ENCODE results near the gene SV2B. TPM values are rescaled to one million over a fixed set of nuclear protein-coding genes. Genes with fewer than 3 reads are reported as not detected.
"Not testable (repeated sequence)": the region's sequence is repeated elsewhere in the genome, so short reads cannot be mapped to it uniquely, and the experiment has no call there.

Gene SV2B
- total RNA-seq, 2 donors from 2014 or later = 0.40 to 0.61 TPM

- ATAC-seq (no peak), DNase-seq (no peak)
- intact Hi-C loops (cut with DNase I, micrococcal nuclease) = no loop called here
These were observed 218.5 kb downstream of the SV2B start for GRCh38 chr15:91318516-91318915.

- ATAC-seq (no peak), DNase-seq (no peak)
- intact Hi-C loops (cut with DNase I, micrococcal nuclease) = no loop called here
These were observed 218.9 kb downstream of the SV2B start for GRCh38 chr15:91318931-91319330.

- intact Hi-C loops (cut with DNase I, micrococcal nuclease) = no loop called here
- DNase-seq = no peak
- no peak for ATAC-seq
These were observed 219.5 kb downstream of the SV2B start for GRCh38 chr15:91319371-91320059.

DNA sequence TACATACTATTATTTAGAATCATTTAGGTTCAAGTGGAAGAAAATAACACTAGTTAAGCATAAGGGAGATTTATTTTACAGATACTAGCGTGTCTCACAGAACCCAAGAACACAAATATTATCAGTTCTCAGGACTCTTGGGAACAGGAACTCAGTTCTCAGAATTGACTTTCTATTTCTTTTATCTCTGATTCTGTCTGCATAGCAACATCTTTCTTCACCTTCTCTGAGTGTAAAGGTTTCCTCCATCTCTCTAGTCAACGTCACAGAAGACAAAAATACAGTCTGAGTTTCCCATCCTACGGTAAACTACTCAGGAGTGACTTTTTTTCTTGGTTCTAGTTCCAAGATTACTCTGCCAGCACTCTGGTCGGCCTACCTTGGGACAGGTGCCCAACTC, 220.0 kb downstream of the SV2B start:
- intact Hi-C loops (cut with DNase I, micrococcal nuclease) = no loop called here
- no peak for DNase-seq
- ATAC-seq = no peak

GRCh38 chr15:91329914-91330313, 229.9 kb downstream of the SV2B start:
- no peak for ATAC-seq
- intact Hi-C loops (cut with DNase I, micrococcal nuclease) = no loop called here
- DNase-seq = no peak

DNA sequence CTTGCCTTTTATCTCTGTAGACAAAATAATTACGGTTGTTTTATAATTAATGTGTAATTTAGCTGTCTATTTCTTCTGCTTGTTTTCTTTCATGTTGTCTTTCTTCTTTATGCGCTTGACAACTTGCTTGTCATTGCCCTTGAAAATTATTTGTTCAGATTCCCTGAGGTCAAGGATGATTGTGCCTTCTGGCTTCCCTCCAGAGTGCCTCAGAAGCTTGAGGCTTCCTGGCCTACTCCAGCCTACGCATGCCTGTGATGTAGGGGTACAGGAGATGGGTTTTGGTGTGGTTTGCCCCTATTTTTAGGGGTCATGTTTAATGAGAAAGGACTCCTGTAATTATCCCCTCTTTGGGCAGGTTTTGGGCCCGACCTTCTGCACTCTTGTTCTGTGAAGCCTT, 231.5 kb downstream of the SV2B start:
- intact Hi-C loops (cut with DNase I, micrococcal nuclease) = no loop called here
- ATAC-seq = no peak
- DNase-seq = no peak

- ATAC-seq (no peak), DNase-seq (no peak)
- intact Hi-C loops (cut with DNase I, micrococcal nuclease) = no loop called here
These were observed 235.6 kb downstream of the SV2B start for GRCh38 chr15:91335702-91336101.

GRCh38 chr15:91336687-91337086, 236.6 kb downstream of the SV2B start:
- intact Hi-C loops (cut with DNase I, micrococcal nuclease) = no loop called here
- ATAC-seq = no peak
- no peak for DNase-seq

GRCh38 chr15:91338766-91339165, 238.7 kb downstream of the SV2B start:
- ATAC-seq (no peak), DNase-seq (no peak)
- intact Hi-C loops (cut with DNase I, micrococcal nuclease) = no loop called here

- intact Hi-C loops (cut with DNase I, micrococcal nuclease) = no loop called here
- DNase-seq (no peak), ATAC-seq (no peak)
These were observed 242.0 kb downstream of the SV2B start for GRCh38 chr15:91342097-91342496.

DNA sequence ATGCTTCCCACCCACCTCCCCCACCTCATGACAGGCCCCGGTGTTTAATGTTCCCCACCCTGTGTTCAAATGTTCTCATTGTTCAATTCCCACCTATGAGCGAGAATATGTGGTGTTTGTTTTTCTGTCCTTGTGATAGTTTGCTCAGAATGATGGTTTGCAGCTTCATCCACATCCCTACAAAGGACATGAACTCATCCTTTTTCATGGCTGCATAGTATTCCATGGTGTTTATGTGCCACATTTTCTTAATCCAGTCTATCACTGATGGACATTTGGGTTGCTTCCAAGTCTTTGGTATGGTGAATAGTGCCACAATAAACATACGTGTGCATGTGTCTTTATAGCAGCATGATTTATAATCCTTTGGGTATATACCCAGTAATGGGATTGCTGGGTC, 244.9 kb downstream of the SV2B start:
- ATAC-seq; intact Hi-C loops (cut with DNase I, micrococcal nuclease); DNase-seq: not testable (repeated sequence)

- DNase-seq (no peak), ATAC-seq (no peak)
- intact Hi-C loops (cut with DNase I, micrococcal nuclease) = no loop called here
These were observed 245.7 kb downstream of the SV2B start for GRCh38 chr15:91345736-91346135.

- DNase-seq (no peak), ATAC-seq (no peak)
- intact Hi-C loops (cut with DNase I, micrococcal nuclease) = no loop called here
These were observed 246.2 kb downstream of the SV2B start for GRCh38 chr15:91346259-91346658.

GRCh38 chr15:91348752-91349500, 248.9 kb downstream of the SV2B start:
- no peak for ATAC-seq
- intact Hi-C loops (cut with DNase I, micrococcal nuclease) = no loop called here
- no peak for DNase-seq

Other genes starting within 250 kb of the SV2B start
- 100 to 1,000 TPM in 1 of 2 donors, 10 to 100 TPM in 1; 74.0 to 101 TPM for gene FURIN, start 231.7 kb upstream of the SV2B start, total RNA-seq
- gene FES, start 215.8 kb upstream of the SV2B start, total RNA-seq = 1 to 10 TPM; 5.1 to 10.0 TPM
- gene MAN2A2, start 197.0 kb upstream of the SV2B start, total RNA-seq = 10 to 100 TPM; 48.4 to 63.7 TPM
- 10 to 100 TPM; 17.3 to 17.5 TPM for gene HDDC3, start 167.7 kb upstream of the SV2B start, total RNA-seq
- gene UNC45A, start 165.0 kb upstream of the SV2B start, total RNA-seq = 10 to 100 TPM; 53.0 to 58.1 TPM
- gene RCCD1, start 145.4 kb upstream of the SV2B start, total RNA-seq = 10 to 100 TPM; 15.3 to 17.1 TPM
- 10 to 100 TPM; 13.8 to 31.7 TPM for gene PRC1, start 105.7 kb upstream of the SV2B start, total RNA-seq
- 10 to 100 TPM; 15.1 to 16.9 TPM for gene VPS33B, start 77.7 kb upstream of the SV2B start, total RNA-seq